ENCODE measurements around the gene KCNB1.

DNA sequence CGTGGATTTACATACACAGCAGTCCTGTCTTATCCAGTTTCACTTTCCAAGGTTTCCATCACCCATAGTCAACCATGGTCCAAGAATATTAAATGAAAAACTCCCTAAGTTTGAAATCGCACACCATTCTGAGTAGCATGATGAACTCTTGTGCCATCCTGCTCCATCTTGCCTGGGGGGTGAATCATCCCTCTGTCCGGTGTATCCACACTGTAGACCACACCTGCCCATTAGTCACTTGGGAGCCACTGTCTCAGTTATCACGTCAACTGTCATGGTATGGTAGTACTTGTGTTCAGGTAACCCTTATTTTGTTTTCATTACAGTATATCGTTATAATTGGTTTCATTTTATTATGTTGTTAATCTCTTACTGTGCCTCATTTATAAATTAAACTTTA is 47.0 kb upstream of the KCNB1 start:
- TF ChIP-seq EZH2phosphoT487 (IDR thresholded peaks at IDR 0.05; ENCODE audit: low read depth), result no peak
- TF ChIP-seq, protein P1, sequence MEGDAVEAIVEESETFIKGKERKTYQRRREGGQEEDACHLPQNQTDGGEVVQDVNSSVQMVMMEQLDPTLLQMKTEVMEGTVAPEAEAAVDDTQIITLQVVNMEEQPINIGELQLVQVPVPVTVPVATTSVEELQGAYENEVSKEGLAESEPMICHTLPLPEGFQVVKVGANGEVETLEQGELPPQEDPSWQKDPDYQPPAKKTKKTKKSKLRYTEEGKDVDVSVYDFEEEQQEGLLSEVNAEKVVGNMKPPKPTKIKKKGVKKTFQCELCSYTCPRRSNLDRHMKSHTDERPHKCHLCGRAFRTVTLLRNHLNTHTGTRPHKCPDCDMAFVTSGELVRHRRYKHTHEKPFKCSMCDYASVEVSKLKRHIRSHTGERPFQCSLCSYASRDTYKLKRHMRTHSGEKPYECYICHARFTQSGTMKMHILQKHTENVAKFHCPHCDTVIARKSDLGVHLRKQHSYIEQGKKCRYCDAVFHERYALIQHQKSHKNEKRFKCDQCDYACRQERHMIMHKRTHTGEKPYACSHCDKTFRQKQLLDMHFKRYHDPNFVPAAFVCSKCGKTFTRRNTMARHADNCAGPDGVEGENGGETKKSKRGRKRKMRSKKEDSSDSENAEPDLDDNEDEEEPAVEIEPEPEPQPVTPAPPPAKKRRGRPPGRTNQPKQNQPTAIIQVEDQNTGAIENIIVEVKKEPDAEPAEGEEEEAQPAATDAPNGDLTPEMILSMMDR (IDR thresholded peaks at IDR 0.05; ENCODE audit: low read depth, low read length), result no peak

All from OCI-LY3 (cell line).